ENCODE measurements around the gene CCDC90B.
"Not testable (repeated sequence)": the region's sequence is repeated elsewhere in the genome, so short reads cannot be mapped to it uniquely, and the experiment has no call there.

The CCDC90B gene

DNA sequence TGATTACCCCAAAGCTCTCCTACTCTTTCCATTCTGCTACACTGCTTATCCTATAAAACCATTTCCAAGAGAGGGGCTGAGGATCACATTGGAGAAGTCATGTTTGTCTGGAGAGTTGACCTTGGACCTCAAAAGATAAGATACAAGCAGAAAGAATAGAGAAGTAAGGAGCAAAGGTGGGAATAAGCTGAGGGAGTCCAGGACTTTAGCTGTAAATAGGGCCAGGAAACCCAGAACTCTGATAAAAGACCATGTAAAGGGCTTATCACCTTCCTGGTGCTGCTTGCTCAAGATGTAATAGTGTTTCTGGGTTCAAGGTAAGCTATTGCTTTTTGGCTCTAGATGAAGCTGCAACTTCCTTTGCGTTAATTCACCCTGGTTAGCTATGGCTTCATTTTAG, 32.8 kb upstream of the CCDC90B start (continued):
- TF ChIP-seq, protein P1, sequence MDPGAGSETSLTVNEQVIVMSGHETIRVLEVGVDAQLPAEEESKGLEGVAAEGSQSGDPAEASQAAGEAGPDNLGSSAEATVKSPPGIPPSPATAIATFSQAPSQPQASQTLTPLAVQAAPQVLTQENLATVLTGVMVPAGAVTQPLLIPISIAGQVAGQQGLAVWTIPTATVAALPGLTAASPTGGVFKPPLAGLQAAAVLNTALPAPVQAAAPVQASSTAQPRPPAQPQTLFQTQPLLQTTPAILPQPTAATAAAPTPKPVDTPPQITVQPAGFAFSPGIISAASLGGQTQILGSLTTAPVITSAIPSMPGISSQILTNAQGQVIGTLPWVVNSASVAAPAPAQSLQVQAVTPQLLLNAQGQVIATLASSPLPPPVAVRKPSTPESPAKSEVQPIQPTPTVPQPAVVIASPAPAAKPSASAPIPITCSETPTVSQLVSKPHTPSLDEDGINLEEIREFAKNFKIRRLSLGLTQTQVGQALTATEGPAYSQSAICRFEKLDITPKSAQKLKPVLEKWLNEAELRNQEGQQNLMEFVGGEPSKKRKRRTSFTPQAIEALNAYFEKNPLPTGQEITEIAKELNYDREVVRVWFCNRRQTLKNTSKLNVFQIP (CRISPR knock-in tag; IDR thresholded peaks at IDR 0.05; ENCODE audit: borderline replicate concordance, low read depth) = no peak

DNA sequence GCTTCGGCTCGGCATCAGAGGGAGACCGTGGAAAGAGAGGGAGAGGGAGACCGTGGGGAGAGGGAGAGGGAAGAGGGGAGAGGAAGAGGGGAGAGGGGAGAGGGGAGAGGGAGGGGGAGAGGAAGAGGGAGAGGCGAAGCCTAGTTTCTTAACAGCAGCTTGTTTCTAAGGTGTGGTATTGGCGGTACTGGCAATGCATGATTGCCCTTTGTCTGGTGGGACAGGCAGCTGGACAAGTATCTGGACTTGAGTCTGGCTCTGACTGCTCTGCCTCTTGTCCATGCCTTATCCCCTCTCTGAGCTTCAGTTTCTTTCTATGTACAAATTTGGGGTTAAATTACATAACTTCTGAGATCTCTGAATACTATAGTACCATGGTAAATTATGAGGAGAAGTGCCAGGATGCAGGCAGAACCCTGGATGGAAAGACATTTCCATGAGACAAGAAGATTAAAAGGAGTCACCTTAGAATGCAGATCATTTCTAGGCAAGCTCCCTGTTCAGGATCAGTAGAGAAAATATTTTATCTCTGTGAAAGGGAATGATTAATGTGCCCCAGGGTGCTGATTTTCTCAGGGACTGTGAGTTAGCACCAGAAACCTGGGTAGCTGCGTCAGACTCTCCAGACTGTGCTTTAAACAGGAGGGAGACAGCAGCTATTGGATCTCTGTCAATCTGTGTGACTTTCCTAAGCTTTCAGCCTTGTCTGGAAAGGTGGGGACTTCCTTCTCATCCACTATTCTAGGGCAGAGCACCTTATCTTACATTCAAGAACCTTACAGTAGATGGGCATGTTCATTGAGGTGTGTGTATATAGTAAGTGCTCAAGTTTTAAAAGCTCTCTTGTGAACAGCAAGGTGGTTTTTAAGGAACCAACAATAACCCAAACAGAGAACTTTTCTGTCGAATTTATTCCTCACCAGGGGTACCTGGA, 31.9 kb upstream of the CCDC90B start:
- no peak for ATAC-seq
- no peak for TF ChIP-seq ZNF565 (CRISPR knock-in tag; conservative IDR thresholded peaks at IDR 0.05; ENCODE audit: low read depth)
- no peak for TF ChIP-seq ZC3H10 (CRISPR knock-in tag; IDR thresholded peaks at IDR 0.05)
- TF ChIP-seq CSDC2 (CRISPR knock-in tag; IDR thresholded peaks at IDR 0.05) = no peak
- TF ChIP-seq ZNF8 (CRISPR knock-in tag; IDR thresholded peaks at IDR 0.05) = no peak
- TF ChIP-seq ZFP30 (CRISPR knock-in tag; IDR thresholded peaks at IDR 0.05) = no peak
- TF ChIP-seq TOX (CRISPR knock-in tag; IDR thresholded peaks at IDR 0.05; ENCODE audit: borderline replicate concordance) = no peak
- no peak for TF ChIP-seq BACH2 (CRISPR knock-in tag; IDR thresholded peaks at IDR 0.05; ENCODE audit: borderline replicate concordance)
- no peak for TF ChIP-seq RARB (CRISPR knock-in tag; IDR thresholded peaks at IDR 0.05)

DNA sequence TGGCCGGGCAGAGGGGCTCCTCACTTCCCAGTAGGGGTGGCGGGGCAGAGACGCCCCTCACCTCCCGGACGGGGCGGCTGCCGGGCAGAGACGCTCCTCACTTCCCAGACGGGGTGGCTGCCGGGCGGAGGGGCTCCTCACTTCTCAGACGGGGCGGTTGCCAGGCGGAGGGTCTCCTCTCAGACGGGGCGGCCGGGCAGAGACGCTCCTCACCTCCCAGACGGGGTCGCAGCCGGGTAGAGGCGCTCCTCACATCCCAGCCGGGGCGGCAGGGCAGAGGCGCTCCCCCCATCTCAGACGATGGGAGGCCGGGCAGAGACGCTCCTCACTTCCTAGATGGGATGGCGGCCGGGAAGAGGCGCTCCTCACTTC, 30.7 kb upstream of the CCDC90B start:
- not testable (repeated sequence) for ATAC-seq

DNA sequence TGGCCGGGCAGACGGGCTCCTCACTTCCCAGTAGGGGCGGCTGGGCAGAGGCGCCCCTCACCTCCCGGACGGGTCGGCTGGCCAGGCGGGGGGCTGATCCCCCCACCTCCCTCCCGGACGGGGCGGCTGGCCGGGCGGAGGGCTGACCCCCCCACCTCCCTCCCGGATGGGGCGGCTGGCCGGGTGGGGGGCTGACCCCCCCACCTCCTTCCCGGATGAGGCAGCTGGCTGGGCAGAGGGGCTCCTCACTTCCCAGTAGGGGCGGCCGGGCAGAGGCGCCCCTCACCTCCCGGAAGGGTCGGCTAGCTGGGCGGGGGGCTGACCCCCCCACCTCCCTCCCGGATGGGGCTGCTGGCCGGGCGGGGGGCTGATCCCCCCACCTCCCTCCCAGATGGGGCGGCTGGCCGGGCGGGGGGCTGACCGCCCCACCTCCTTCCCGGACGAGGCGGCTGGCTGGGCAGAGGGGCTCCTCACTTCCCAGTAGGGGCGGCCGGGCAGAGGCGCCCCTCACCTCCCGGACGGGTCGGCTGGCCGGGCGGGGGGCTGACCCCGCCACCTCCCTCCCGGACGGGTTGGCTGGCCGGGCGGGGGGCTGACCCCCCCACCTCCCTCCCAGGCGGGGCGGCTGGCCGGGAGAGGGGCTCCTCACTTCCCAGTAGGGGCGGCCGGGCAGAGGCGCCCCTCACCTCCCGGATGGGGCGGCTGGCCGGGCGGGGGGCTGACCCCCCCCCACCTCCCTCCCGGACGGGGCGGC, 30.2 kb upstream of the CCDC90B start:
- not testable (repeated sequence) for ATAC-seq

DNA sequence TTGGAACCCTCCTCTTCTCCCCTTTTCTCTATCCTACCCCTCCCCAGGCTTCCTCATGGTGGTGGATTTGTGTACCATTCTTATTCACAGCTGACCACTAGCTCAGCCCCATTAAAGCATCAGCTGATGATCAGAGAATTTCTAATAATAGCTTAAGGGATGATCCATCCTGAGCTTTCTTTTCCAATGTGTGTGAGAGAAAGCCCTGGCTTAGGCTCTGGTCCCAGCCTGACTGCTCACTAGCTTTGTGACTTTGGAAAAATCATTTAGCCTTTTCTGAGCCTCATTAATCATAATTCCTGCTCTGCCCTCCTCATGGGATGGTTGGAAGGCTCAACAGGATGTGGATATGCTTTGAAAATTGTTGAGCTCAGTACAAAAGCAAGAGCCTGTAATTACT, 26.3 kb upstream of the CCDC90B start:
- ATAC-seq = no peak
- TF ChIP-seq TCF4 (CRISPR knock-in tag; IDR thresholded peaks at IDR 0.05; ENCODE audit: borderline replicate concordance) (no peak), ZC3H10 (CRISPR knock-in tag; IDR thresholded peaks at IDR 0.05) (no peak), ARNTL (CRISPR knock-in tag; IDR thresholded peaks at IDR 0.05; ENCODE audit: borderline replicate concordance, low read depth) (no peak), ZNF565 (CRISPR knock-in tag; conservative IDR thresholded peaks at IDR 0.05; ENCODE audit: low read depth) (no peak), ESRRG (CRISPR knock-in tag; IDR thresholded peaks at IDR 0.05) (no peak), RARB (CRISPR knock-in tag; IDR thresholded peaks at IDR 0.05) (no peak), BACH2 (CRISPR knock-in tag; IDR thresholded peaks at IDR 0.05; ENCODE audit: borderline replicate concordance) (no peak), TOX (CRISPR knock-in tag; IDR thresholded peaks at IDR 0.05; ENCODE audit: borderline replicate concordance) (no peak), OSR1 (CRISPR knock-in tag; IDR thresholded peaks at IDR 0.05) (no peak), ISL1 (CRISPR knock-in tag; IDR thresholded peaks at IDR 0.05) (no peak)
- TF ChIP-seq, protein P2, sequence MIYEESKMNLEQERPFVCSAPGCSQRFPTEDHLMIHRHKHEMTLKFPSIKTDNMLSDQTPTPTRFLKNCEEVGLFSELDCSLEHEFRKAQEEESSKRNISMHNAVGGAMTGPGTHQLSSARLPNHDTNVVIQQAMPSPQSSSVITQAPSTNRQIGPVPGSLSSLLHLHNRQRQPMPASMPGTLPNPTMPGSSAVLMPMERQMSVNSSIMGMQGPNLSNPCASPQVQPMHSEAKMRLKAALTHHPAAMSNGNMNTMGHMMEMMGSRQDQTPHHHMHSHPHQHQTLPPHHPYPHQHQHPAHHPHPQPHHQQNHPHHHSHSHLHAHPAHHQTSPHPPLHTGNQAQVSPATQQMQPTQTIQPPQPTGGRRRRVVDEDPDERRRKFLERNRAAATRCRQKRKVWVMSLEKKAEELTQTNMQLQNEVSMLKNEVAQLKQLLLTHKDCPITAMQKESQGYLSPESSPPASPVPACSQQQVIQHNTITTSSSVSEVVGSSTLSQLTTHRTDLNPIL (CRISPR knock-in tag; IDR thresholded peaks at IDR 0.05; ENCODE audit: low read depth) = no peak
- TF ChIP-seq, protein P1 (CRISPR knock-in tag; IDR thresholded peaks at IDR 0.05; ENCODE audit: borderline replicate concordance, low read depth) = no peak
- TF ChIP-seq, protein P3, sequence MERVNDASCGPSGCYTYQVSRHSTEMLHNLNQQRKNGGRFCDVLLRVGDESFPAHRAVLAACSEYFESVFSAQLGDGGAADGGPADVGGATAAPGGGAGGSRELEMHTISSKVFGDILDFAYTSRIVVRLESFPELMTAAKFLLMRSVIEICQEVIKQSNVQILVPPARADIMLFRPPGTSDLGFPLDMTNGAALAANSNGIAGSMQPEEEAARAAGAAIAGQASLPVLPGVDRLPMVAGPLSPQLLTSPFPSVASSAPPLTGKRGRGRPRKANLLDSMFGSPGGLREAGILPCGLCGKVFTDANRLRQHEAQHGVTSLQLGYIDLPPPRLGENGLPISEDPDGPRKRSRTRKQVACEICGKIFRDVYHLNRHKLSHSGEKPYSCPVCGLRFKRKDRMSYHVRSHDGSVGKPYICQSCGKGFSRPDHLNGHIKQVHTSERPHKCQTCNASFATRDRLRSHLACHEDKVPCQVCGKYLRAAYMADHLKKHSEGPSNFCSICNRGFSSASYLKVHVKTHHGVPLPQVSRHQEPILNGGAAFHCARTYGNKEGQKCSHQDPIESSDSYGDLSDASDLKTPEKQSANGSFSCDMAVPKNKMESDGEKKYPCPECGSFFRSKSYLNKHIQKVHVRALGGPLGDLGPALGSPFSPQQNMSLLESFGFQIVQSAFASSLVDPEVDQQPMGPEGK (CRISPR knock-in tag; IDR thresholded peaks at IDR 0.05; ENCODE audit: borderline replicate concordance) = no peak
- TF ChIP-seq, protein P4, sequence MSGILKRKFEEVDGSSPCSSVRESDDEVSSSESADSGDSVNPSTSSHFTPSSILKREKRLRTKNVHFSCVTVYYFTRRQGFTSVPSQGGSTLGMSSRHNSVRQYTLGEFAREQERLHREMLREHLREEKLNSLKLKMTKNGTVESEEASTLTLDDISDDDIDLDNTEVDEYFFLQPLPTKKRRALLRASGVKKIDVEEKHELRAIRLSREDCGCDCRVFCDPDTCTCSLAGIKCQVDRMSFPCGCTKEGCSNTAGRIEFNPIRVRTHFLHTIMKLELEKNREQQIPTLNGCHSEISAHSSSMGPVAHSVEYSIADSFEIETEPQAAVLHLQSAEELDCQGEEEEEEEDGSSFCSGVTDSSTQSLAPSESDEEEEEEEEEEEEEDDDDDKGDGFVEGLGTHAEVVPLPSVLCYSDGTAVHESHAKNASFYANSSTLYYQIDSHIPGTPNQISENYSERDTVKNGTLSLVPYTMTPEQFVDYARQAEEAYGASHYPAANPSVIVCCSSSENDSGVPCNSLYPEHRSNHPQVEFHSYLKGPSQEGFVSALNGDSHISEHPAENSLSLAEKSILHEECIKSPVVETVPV (CRISPR knock-in tag; IDR thresholded peaks at IDR 0.05) = no peak
- TF ChIP-seq, protein P5, sequence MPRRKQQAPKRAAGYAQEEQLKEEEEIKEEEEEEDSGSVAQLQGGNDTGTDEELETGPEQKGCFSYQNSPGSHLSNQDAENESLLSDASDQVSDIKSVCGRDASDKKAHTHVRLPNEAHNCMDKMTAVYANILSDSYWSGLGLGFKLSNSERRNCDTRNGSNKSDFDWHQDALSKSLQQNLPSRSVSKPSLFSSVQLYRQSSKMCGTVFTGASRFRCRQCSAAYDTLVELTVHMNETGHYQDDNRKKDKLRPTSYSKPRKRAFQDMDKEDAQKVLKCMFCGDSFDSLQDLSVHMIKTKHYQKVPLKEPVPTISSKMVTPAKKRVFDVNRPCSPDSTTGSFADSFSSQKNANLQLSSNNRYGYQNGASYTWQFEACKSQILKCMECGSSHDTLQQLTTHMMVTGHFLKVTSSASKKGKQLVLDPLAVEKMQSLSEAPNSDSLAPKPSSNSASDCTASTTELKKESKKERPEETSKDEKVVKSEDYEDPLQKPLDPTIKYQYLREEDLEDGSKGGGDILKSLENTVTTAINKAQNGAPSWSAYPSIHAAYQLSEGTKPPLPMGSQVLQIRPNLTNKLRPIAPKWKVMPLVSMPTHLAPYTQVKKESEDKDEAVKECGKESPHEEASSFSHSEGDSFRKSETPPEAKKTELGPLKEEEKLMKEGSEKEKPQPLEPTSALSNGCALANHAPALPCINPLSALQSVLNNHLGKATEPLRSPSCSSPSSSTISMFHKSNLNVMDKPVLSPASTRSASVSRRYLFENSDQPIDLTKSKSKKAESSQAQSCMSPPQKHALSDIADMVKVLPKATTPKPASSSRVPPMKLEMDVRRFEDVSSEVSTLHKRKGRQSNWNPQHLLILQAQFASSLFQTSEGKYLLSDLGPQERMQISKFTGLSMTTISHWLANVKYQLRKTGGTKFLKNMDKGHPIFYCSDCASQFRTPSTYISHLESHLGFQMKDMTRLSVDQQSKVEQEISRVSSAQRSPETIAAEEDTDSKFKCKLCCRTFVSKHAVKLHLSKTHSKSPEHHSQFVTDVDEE (CRISPR knock-in tag; IDR thresholded peaks at IDR 0.05) = no peak
